ENCODE measurements around the gene GOSR2.

GRCh38 chr17:46986366-46986765, 63.4 kb downstream of the GOSR2 start:
- no peak for TF ChIP-seq CTCF (conservative IDR thresholded peaks at IDR 0.05; ENCODE audit: low read depth, low read length)
- TF ChIP-seq EZH2phosphoT487 (IDR thresholded peaks at IDR 0.05; ENCODE audit: borderline replicate concordance, low read length): no peak
- no peak for TF ChIP-seq EZH2 (IDR thresholded peaks at IDR 0.05; ENCODE audit: low read length, unreplicated experiment)

Measured in PC-3 (cell line).